Measurements from ENCODE around the gene ESR1. TPM values are rescaled to one million over a fixed set of nuclear protein-coding genes. Genes with fewer than 3 reads are reported as not detected.
"Not testable (repeated sequence)": the region's sequence is repeated elsewhere in the genome, so short reads cannot be mapped to it uniquely, and the experiment has no call there.

Gene ESR1
- total and polyA plus RNA-seq, 2 donors (not counting 1 experiment from before 2014, with no cell fraction given), result 0.06 to 0.50 TPM

DNA sequence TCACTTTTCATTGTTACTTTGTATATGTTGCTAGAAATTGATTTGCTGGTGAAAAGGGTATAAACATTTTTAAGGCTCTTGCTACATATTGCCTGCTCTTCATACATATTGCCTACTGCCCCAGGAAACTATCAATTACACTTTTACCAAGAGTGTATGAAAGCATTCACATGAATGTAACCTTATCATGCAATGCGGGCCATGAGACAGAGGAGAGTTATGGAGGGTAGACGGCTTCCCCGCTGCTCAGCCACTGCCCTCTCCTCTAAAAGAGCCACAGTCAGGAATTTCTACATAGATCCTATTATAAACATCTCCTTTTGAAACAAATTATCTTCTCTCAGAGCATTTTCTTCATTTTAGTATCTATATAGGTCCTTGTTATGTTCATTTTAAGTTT lies 264.4 kb downstream of the ESR1 start:
- Histone ChIP-seq H3K79me2 (ENCODE audit: control insufficient read depth, insufficient read depth, low read length) (no peaks in the 10 kb centered on the region), H3K4me2 (ENCODE audit: extremely low read depth, insufficient read depth, low read length) (no peak overlapping the region), H3K9ac (ENCODE audit: insufficient read depth, low read length) (no peak overlapping the region), H2AFZ (ENCODE audit: low read length) (no peak overlapping the region), H3K27ac (ENCODE audit: insufficient read depth, low read length) (no peak overlapping the region), H3K4me1 (ENCODE audit: control insufficient read depth, extremely low read depth, insufficient read depth, low read length) (no peaks in the 10 kb centered on the region), H3K36me3 (ENCODE audit: control insufficient read depth, insufficient read depth, low read length) (no peaks in the 10 kb centered on the region), H3K4me3 (replicated peaks in 1 of 4; ENCODE audit: control extremely low read depth in 1 of 4, insufficient read depth in 1 of 4, low read depth in 3 of 4, low read length in 4 of 4) (no peak overlapping the region), H3K27me3 (ENCODE audit: control insufficient read depth, insufficient read depth, low read length) (no peaks in the 10 kb centered on the region), H4K20me1 (ENCODE audit: control insufficient read depth, extremely low read depth, insufficient read depth, low read length) (no peaks in the 10 kb centered on the region), H3K9me3 (ENCODE audit: control insufficient read depth, insufficient read depth, low read depth, low read length) (no peaks in the 10 kb centered on the region)
- TF ChIP-seq, protein P1, sequence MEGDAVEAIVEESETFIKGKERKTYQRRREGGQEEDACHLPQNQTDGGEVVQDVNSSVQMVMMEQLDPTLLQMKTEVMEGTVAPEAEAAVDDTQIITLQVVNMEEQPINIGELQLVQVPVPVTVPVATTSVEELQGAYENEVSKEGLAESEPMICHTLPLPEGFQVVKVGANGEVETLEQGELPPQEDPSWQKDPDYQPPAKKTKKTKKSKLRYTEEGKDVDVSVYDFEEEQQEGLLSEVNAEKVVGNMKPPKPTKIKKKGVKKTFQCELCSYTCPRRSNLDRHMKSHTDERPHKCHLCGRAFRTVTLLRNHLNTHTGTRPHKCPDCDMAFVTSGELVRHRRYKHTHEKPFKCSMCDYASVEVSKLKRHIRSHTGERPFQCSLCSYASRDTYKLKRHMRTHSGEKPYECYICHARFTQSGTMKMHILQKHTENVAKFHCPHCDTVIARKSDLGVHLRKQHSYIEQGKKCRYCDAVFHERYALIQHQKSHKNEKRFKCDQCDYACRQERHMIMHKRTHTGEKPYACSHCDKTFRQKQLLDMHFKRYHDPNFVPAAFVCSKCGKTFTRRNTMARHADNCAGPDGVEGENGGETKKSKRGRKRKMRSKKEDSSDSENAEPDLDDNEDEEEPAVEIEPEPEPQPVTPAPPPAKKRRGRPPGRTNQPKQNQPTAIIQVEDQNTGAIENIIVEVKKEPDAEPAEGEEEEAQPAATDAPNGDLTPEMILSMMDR (conservative IDR thresholded peaks at IDR 0.05 in 1 of 2, IDR thresholded peaks at IDR 0.05 in 1 of 2; ENCODE audit: low read depth in 1 of 2, low read length in 2 of 2), result no peak
- no peak for TF ChIP-seq EZH2 (IDR thresholded peaks at IDR 0.05; ENCODE audit: low read length, missing control alignments)
- no peak for DNase-seq (ENCODE audit: low read depth in 2 of 2)

DNA sequence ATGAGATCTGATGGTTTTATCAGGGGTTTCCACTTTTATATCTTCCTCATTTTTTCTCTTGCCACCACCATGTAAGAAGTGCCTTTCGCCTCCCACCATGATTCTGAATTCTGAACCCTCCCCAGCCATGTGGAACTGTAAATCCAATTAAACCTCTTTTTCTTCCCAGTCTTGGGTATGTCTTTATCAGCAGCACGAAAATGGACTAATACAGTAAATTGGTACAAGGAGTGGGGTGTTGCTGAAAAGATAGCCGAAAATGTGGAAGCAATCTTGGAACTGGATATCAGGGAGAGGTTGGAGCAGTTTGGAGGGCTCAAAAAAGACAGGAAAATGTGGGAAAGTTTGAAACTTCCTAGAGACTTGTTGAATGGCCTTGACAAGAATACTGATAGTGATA lies 268.8 kb downstream of the ESR1 start:
- H4K20me1 ChIP-seq (ENCODE audit: control insufficient read depth, extremely low read depth, insufficient read depth, low read length); H3K36me3 ChIP-seq (ENCODE audit: control insufficient read depth, insufficient read depth, low read length); H3K27ac ChIP-seq (ENCODE audit: insufficient read depth, low read length); H3K4me3 ChIP-seq (replicated peaks in 1 of 4; ENCODE audit: control extremely low read depth in 1 of 4, insufficient read depth in 1 of 4, low read depth in 3 of 4, low read length in 4 of 4); H3K27me3 ChIP-seq (ENCODE audit: control insufficient read depth, insufficient read depth, low read length); H3K79me2 ChIP-seq (ENCODE audit: control insufficient read depth, insufficient read depth, low read length); H3K4me2 ChIP-seq (ENCODE audit: extremely low read depth, insufficient read depth, low read length); DNase-seq (ENCODE audit: low read depth in 2 of 2); H2AFZ ChIP-seq (ENCODE audit: low read length); H3K9me3 ChIP-seq (ENCODE audit: control insufficient read depth, insufficient read depth, low read depth, low read length); H3K4me1 ChIP-seq (ENCODE audit: control insufficient read depth, extremely low read depth, insufficient read depth, low read length); H3K9ac ChIP-seq (ENCODE audit: insufficient read depth, low read length): not testable (repeated sequence)

DNA sequence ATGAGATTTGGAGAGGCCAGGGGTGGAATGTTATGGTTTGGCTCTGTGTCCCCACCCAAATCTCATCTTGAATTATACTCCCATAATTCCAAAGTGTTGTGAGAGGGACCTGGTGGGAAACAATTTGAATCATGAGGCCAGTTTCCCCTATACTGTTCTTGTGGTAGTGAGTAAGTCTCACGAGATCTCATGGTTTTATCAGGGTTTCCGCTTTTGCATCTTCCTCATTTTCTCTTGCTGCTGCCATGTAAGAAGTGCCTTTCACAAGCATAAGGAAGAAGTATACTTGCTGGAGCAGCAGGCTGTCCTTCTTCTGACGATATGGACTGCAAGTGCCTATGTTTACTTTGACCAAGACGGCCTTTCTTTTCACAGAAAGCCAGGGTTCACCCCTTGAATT lies 270.5 kb downstream of the ESR1 start:
- no peak overlapping the region for H3K27ac ChIP-seq (ENCODE audit: insufficient read depth, low read length)
- H3K9ac ChIP-seq (ENCODE audit: insufficient read depth, low read length), result no peak overlapping the region
- no peaks in the 10 kb centered on the region for H3K27me3 ChIP-seq (ENCODE audit: control insufficient read depth, insufficient read depth, low read length)
- no peaks in the 10 kb centered on the region for H4K20me1 ChIP-seq (ENCODE audit: control insufficient read depth, extremely low read depth, insufficient read depth, low read length)
- H3K79me2 ChIP-seq (ENCODE audit: control insufficient read depth, insufficient read depth, low read length), result no peaks in the 10 kb centered on the region
- no peak overlapping the region for H3K4me3 ChIP-seq (replicated peaks in 1 of 4; ENCODE audit: control extremely low read depth in 1 of 4, insufficient read depth in 1 of 4, low read depth in 3 of 4, low read length in 4 of 4)
- H3K4me2 ChIP-seq (ENCODE audit: extremely low read depth, insufficient read depth, low read length), result no peak overlapping the region
- no peak for DNase-seq (ENCODE audit: low read depth in 2 of 2)
- H3K36me3 ChIP-seq (ENCODE audit: control insufficient read depth, insufficient read depth, low read length), result no peaks in the 10 kb centered on the region
- H2AFZ ChIP-seq (ENCODE audit: low read length), result no peak overlapping the region
- H3K4me1 ChIP-seq (ENCODE audit: control insufficient read depth, extremely low read depth, insufficient read depth, low read length), result no peaks in the 10 kb centered on the region
- no peak for TF ChIP-seq EZH2 (IDR thresholded peaks at IDR 0.05; ENCODE audit: low read length, missing control alignments)
- TF ChIP-seq, protein P1 (conservative IDR thresholded peaks at IDR 0.05 in 1 of 2, IDR thresholded peaks at IDR 0.05 in 1 of 2; ENCODE audit: low read depth in 1 of 2, low read length in 2 of 2), result no peak
- no peaks in the 10 kb centered on the region for H3K9me3 ChIP-seq (ENCODE audit: control insufficient read depth, insufficient read depth, low read depth, low read length)

Measured in fibroblast of lung (primary cell).